IMR-90 (cell line): ENCODE results near the gene ZNF410. TPM values are rescaled to one million over a fixed set of nuclear protein-coding genes. Genes with fewer than 3 reads are reported as not detected.
A peak's percentile ranks its signal among the peaks of the same experiment; 100 is the strongest.

Experiments used
- ATAC-seq: fragments of 200-7000 bp; cut with Tn5 transposase; 2 replicates; pipeline ENCODE4 v1.9.1; 2020; ENCODE audit warnings: low read depth, mild to moderate bottlenecking, moderate library complexity
- BruUV-seq: library from RNA; stranded (reverse); fragments of 400-500 nt; replicated peaks from 2 replicates; lab custom pipeline; 2021; lab: Mats Ljungman, UMichigan
- CTCF ChIA-PET: fragments of 300-600 bp; formaldehyde crosslinking; extraction: SDS; loops from one replicate; lab custom pipeline; 2021; ENCODE audit warnings: antibody characterized with exemption; lab: Yijun Ruan, JAX
- POLR2A ChIA-PET: fragments of 300-600 bp; sonication (Branson Sonifier 250); formaldehyde crosslinking; loops from one replicate; lab custom pipeline; 2022; ENCODE audit warnings: antibody characterized with exemption; ENCODE audit not compliant: unreplicated experiment; lab: Charles Lee
- DNase-seq: peaks from one replicate; pipeline ENCODE4 v3.0.0; 2013
- H2AFZ ChIP-seq: replicated peaks from 2 replicates; pipeline ENCODE3; 2013; ENCODE audit warnings: low read length, mild to moderate bottlenecking; ENCODE audit not compliant: poor library complexity
- H2AK5ac ChIP-seq: 2 replicates; pipeline ENCODE4 v1.6.1; 2013; ENCODE audit warnings: low read depth, low read length, inconsistent platforms
- H2AK9ac ChIP-seq: replicated peaks from 2 replicates; pipeline ENCODE3; 2013; ENCODE audit warnings: mild to moderate bottlenecking, low read depth, low read length, moderate library complexity; ENCODE audit not compliant: poor library complexity
- H2BK120ac ChIP-seq: 2 replicates; pipeline ENCODE4 v1.6.1; 2013; ENCODE audit warnings: low read depth, low read length, inconsistent platforms
- H2BK15ac ChIP-seq: 3 replicates; pipeline ENCODE4 v1.6.1; 2013; ENCODE audit warnings: low read depth, low read length, inconsistent platforms
- H2BK20ac ChIP-seq: 2 replicates; pipeline ENCODE4 v1.6.1; 2013; ENCODE audit warnings: low read depth, mild to moderate bottlenecking, inconsistent platforms, low read length, moderate library complexity
- H2BK5ac ChIP-seq: 2 replicates; pipeline ENCODE4 v1.6.1; 2013; ENCODE audit warnings: mild to moderate bottlenecking, low read depth, low read length, inconsistent platforms; ENCODE audit not compliant: poor library complexity, severe bottlenecking
- H3K14ac ChIP-seq: replicated peaks from 2 replicates; pipeline ENCODE4 v1.6.1; 2013; ENCODE audit warnings: low read depth, low read length, inconsistent platforms
- H3K18ac ChIP-seq: 2 replicates; pipeline ENCODE4 v1.6.1; 2013; ENCODE audit warnings: low read depth, low read length, control low read depth
- H3K23ac ChIP-seq: 2 replicates; pipeline ENCODE4 v1.6.1; 2013; ENCODE audit warnings: low read depth, low read length, inconsistent platforms
- H3K27ac ChIP-seq: 2 replicates; pipeline ENCODE4 v1.5.1; 2013; ENCODE audit warnings: mild to moderate bottlenecking, control low read depth, low read length; ENCODE audit not compliant: insufficient read depth
- H3K27me3 ChIP-seq: 2 replicates; pipeline ENCODE4 v1.6.1; 2013; ENCODE audit warnings: low read length; ENCODE audit not compliant: control insufficient read depth, insufficient read depth
- H3K36me3 ChIP-seq: 2 replicates; pipeline ENCODE4 v1.6.1; 2013; ENCODE audit warnings: low read length, mixed read lengths; ENCODE audit not compliant: control insufficient read depth, insufficient read depth
- H3K4ac ChIP-seq: 2 replicates; pipeline ENCODE4 v1.6.1; 2013; ENCODE audit warnings: low read depth, low read length, inconsistent platforms
- H3K4me1 ChIP-seq: 2 replicates; pipeline ENCODE4 v1.6.1; 2013; ENCODE audit warnings: low read length, mixed read lengths; ENCODE audit not compliant: control insufficient read depth, insufficient read depth
- H3K4me2 ChIP-seq: 2 replicates; pipeline ENCODE4 v1.6.1; 2013; ENCODE audit warnings: low read depth, mild to moderate bottlenecking, control low read depth, low read length, moderate library complexity
- H3K4me3 ChIP-seq: 2 replicates; pipeline ENCODE4 v1.5.1; 2013; ENCODE audit warnings: low read depth, mild to moderate bottlenecking, control low read depth, low read length, moderate library complexity; ENCODE audit not compliant: insufficient read depth
- H3K56ac ChIP-seq: 2 replicates; pipeline ENCODE4 v1.6.1; 2013; ENCODE audit warnings: low read length, inconsistent platforms; ENCODE audit not compliant: insufficient read depth; ENCODE audit errors: extremely low read depth
- H3K79me1 ChIP-seq, 2 experiments: 2 replicates each; pipeline ENCODE4 v1.6.1; 2013; ENCODE audit warnings: low read length in 2 of 2, inconsistent platforms in 1 of 2, low read depth in 1 of 2
- H3K9ac ChIP-seq: 2 replicates; pipeline ENCODE4 v1.6.1; 2013; ENCODE audit warnings: low read depth, low read length, control low read depth
- H3K9me1 ChIP-seq: 2 replicates; pipeline ENCODE4 v1.6.1; 2013; ENCODE audit warnings: low read length, inconsistent platforms; ENCODE audit not compliant: insufficient read depth
- H3K9me3 ChIP-seq: 2 replicates; pipeline ENCODE4 v1.6.1; 2013; ENCODE audit warnings: low read length; ENCODE audit not compliant: control insufficient read depth, insufficient read depth
- H4K20me1 ChIP-seq: 2 replicates; pipeline ENCODE4 v1.6.1; 2013; ENCODE audit warnings: low read length, inconsistent platforms; ENCODE audit not compliant: insufficient read depth
- H4K5ac ChIP-seq: 2 replicates; pipeline ENCODE4 v1.6.1; 2013; ENCODE audit warnings: mild to moderate bottlenecking, low read depth, low read length, control low read depth
- H4K8ac ChIP-seq, 2 experiments: 2 replicates each; pipeline ENCODE4 v1.6.1; 2013; ENCODE audit warnings: low read depth in 2 of 2, low read length in 2 of 2, control low read depth in 1 of 2, inconsistent platforms in 1 of 2
- H4K91ac ChIP-seq: 2 replicates; pipeline ENCODE4 v1.6.1; 2013; ENCODE audit warnings: low read depth, low read length, inconsistent platforms; ENCODE audit not compliant: insufficient read depth
- CTCF ChIP-seq: conservative IDR thresholded peaks from 2 replicates; pipeline ENCODE4 v1.5.1; 2012; ENCODE audit warnings: mild to moderate bottlenecking, low read depth, low read length, improper control_type of control experiment
- ELK1 ChIP-seq: fragments of 150-350 bp; IDR thresholded peaks from 2 replicates; pipeline ENCODE4 v1.6.1; 2016; ENCODE audit warnings: low read depth, mild to moderate bottlenecking, low read length, moderate library complexity, borderline replicate concordance
- MAZ ChIP-seq: IDR thresholded peaks from 2 replicates; pipeline ENCODE4 v1.6.1; 2012; ENCODE audit warnings: low read depth, mild to moderate bottlenecking, low read length, improper control_type of control experiment, moderate library complexity, borderline replicate concordance
- POLR2A ChIP-seq: IDR thresholded peaks from 2 replicates; pipeline ENCODE4 v1.6.1; 2012; ENCODE audit warnings: mild to moderate bottlenecking, low read depth, low read length
- USF2 ChIP-seq: fragments of 150-350 bp; IDR thresholded peaks from 2 replicates; pipeline ENCODE4 v1.6.1; 2017; ENCODE audit warnings: mild to moderate bottlenecking, antibody characterized with exemption, low read length, low read depth
- WGBS, 2 experiments: methylation state at CpG; one replicate each; pipeline versions ENCODE4 v1.1.5 to v1.1.7; 2013; ENCODE audit warnings: missing lambda C conversion rate in 2 of 2; ENCODE audit not compliant: insufficient read length in 1 of 2; ENCODE audit errors: extremely low coverage in 2 of 2; 5-methylcytosine and 5-hydroxymethylcytosine counted together
- dilution Hi-C: fragments of 300-500 bp; cut with HindIII; formaldehyde crosslinking; loops from one replicate; pipeline ENCODE4 v1.14.3; 2018; ENCODE audit warnings: low sequenced_read_pairs; ENCODE audit not compliant: unreplicated experiment
- in situ Hi-C: fragments of 300-500 bp; cut with MboI; formaldehyde crosslinking; loops from 3 replicates; pipeline ENCODE4 v1.14.3; 2019; ENCODE audit warnings: low sequenced_read_pairs, inconsistent platforms, mixed read lengths
- intact Hi-C: fragments of 100-400 bp; cut with micrococcal nuclease; formaldehyde crosslinking; loops from 2 replicates; pipeline ENCODE4 v1.10.0; 2022
- polyA plus RNA-seq, 3 experiments: library from polyadenylated mRNA; depleted of rRNA; stranded (reverse); fragments of >200 nt; gene quantifications; 2 replicates each; pipeline ENCODE4 v1.2.3, GENCODE V29; 2012; ENCODE audit warnings: low replicate concordance in 1 of 3
- total RNA-seq: library from RNA; depleted of rRNA; stranded (reverse); fragments of >200 nt; gene quantifications from 2 replicates; pipeline ENCODE4 v1.2.3, GENCODE V29; 2012

Gene ZNF410
- total and polyA plus RNA-seq, 2 of the 4 experiments (the other 2 are of a cell fraction), result 27.9 to 89.1 TPM

- H3K9me1 ChIP-seq, result 0 out of 2 replicates have a peak, but pooled peaks cover 4% of the 10 kb centered on the region
- WGBS, 2 experiments, result 0% methylated on average over 8 of the region's 51 CpGs; no CpG with 5 or more reads in 1 of the 2 experiments
- H3K56ac ChIP-seq, result peak within 1 kb of the TSS; percentile 98
- H3K4me1 ChIP-seq, result no peaks in the 10 kb centered on the region; the same call in 1 of the 2 replicates
- no peaks in the 10 kb centered on the region for H4K20me1 ChIP-seq
- H3K36me3 ChIP-seq, result no peaks in the 10 kb centered on the region
- in situ Hi-C loops (no loop called here), dilution Hi-C loops (no loop called here), intact Hi-C loops (loop anchor here (1.0 to 5.0 kb wide), 3 partner anchors 61 to 99 kb away; no protein-coding TSS in a partner anchor)
- peak within 1 kb of the TSS; percentile 88 for H3K27ac ChIP-seq
- peak within 1 kb of the TSS; percentile 91 for H4K5ac ChIP-seq
- peak within 1 kb of the TSS; percentile 62 for H3K4me3 ChIP-seq
- peaks cover 12 to 22% of the 10 kb centered on the region in 2 experiments; a peak in 3 of 4 replicates for H3K79me1 ChIP-seq
- peak within 1 kb of the TSS; percentile 86 for H3K9ac ChIP-seq
- peak within 1 kb of the TSS; percentile 71; the same call in 1 of the 2 replicates for H2BK20ac ChIP-seq
- ChIA-PET CTCF (interaction anchor here (0.6 kb wide), 1 partner anchor 180 kb away, joined by 5 read pairs; no protein-coding TSS in a partner anchor), POLR2A (interaction anchor here (0.5 to 1.3 kb wide), 4 partner anchors 35 to 849 kb away, joined by 3 to 8 read pairs (median 4); partner anchors contain the start of gene ZNF410)
- peak within 1 kb of the TSS; percentile 82 for H2BK120ac ChIP-seq
- peak within 1 kb of the TSS; percentile 89 for H3K23ac ChIP-seq
- peak within 1 kb of the TSS; percentile 89 for H2AFZ ChIP-seq
- H3K4me2 ChIP-seq, result peak within 1 kb of the TSS; percentile 92
- no peaks in the 10 kb centered on the region for H3K27me3 ChIP-seq
- BruUV-seq, result TSS peak; percentile 89
- peak within 1 kb of the TSS; percentile 87 for H3K4ac ChIP-seq
- H4K91ac ChIP-seq, result peak within 1 kb of the TSS; percentile 92
- H2AK5ac ChIP-seq, result peak within 1 kb of the TSS; percentile 87
- peak within 1 kb of the TSS; percentile 92 to 98 for H4K8ac ChIP-seq
- no peaks in the 10 kb centered on the region for H3K9me3 ChIP-seq
- TF ChIP-seq USF2, result no peak
- TF ChIP-seq CTCF, result peak; percentile 12; the same call in 1 of the 2 replicates
- peak; percentile 89 for TF ChIP-seq POLR2A
- no peak for TF ChIP-seq ELK1
- peak; percentile 100 for TF ChIP-seq MAZ
- H2BK15ac ChIP-seq, result peak within 1 kb of the TSS; percentile 88
- H3K18ac ChIP-seq, result peak within 1 kb of the TSS; percentile 92
- H3K14ac ChIP-seq, result peak within 1 kb of the TSS; percentile 88
- ATAC-seq (peak; percentile 96), DNase-seq (peak; percentile 96)
- H2BK5ac ChIP-seq, result peak within 1 kb of the TSS; percentile 82
- H2AK9ac ChIP-seq, result peak within 1 kb of the TSS; percentile 87
Observed at GRCh38 chr14:73851567-73852382, 34.9 kb upstream of the ZNF410 start, which contains the start of gene PTGR2. Gene PTGR2, plus strand, starts transcription at chr14:73851831. Its CDS starts 7,032 bp downstream, at chr14:73858863.
